ENCODE results near the gene PSD.

Gene PSD

DNA sequence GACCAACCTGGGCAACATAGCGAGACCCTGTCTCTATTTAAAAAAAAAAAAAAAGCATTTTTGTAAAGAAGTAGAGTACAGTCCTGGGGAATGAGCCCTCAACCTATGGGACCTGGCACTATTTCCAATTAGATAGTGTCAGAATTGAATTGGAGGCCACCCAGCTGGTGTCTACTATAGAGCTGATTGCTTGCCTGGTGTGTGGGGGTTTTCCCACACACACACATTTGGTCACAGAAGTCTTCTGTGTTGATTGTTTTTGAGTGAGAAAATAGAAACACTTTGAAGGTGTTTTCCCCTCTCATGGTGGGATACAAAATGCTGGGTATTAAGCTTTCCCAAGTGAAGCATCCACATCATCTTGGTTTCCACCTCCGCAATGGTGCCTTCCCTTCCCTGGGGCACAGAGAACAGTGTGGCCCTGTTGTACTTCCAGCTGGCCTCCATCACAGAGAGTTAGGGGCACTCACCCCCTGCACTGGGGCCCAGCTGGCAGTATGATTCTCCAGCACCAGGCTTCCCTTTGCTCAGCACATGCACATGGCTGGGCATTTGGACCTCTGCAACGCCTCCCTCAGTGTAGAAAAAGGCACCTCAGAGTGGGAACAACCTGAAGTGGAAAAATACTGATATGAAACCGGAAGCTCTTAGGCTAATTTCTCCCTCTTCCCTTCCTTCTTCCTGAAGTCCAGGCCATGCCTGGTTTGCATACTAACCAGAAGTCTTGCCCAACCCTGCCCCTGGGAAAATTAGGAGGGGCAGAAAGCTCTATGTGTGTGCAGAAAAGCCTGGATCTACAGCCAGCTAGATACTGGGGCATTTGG is 33.8 kb downstream of the PSD start:
- H3K4me3 ChIP-seq (ENCODE audit: low read depth, low read length) = no peak overlapping the region
- DNase-seq (ENCODE audit: low read depth) = peak; percentile 55
- TF ChIP-seq, protein P1, sequence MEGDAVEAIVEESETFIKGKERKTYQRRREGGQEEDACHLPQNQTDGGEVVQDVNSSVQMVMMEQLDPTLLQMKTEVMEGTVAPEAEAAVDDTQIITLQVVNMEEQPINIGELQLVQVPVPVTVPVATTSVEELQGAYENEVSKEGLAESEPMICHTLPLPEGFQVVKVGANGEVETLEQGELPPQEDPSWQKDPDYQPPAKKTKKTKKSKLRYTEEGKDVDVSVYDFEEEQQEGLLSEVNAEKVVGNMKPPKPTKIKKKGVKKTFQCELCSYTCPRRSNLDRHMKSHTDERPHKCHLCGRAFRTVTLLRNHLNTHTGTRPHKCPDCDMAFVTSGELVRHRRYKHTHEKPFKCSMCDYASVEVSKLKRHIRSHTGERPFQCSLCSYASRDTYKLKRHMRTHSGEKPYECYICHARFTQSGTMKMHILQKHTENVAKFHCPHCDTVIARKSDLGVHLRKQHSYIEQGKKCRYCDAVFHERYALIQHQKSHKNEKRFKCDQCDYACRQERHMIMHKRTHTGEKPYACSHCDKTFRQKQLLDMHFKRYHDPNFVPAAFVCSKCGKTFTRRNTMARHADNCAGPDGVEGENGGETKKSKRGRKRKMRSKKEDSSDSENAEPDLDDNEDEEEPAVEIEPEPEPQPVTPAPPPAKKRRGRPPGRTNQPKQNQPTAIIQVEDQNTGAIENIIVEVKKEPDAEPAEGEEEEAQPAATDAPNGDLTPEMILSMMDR (conservative IDR thresholded peaks at IDR 0.05; ENCODE audit: low read depth, low read length) = no peak

DNA sequence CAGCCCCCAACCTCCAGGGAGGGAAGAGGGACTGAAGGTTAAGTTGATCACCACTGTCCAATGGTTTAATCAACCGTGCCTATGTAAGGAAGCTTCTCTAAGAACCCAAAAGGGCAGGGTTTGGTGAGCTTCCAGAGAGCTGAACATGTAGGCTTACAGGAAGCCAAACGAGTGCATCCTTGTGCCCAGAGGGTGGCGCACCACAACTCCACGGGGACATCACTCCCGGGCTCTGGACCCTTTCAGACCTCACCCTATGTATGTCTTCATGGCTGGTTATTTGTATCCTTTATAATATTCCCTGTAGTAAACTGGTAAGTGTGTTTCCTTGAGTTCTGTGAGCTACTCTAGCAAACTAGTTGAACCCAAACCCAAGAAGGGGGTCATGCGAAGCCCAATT is 34.5 kb downstream of the PSD start:
- H3K4me3 ChIP-seq (ENCODE audit: low read depth, low read length) = no peak overlapping the region
- TF ChIP-seq, protein P1 (conservative IDR thresholded peaks at IDR 0.05; ENCODE audit: low read depth, low read length) = peak; percentile 46
- DNase-seq (ENCODE audit: low read depth) = peak; percentile 38

DNA sequence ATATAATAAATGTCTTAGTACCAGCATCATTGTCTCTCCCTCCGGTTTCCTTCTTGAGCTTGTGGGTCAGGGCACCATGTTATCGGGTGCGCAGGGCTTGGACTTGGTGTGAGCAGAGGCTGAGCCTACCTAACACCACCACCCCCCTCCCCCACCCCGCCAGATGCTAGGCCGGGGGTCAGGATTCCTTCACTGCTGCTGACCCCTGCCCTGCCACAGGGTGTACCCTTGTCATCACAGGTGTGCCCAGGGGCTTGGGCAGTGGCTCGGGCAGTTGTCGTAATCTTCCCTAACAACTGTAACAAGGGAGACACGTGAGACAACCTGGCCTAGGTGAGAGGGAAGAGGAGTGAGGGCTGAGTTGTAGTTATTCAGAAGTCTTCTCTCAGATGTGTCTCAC is 35.7 kb downstream of the PSD start:
- no peak for DNase-seq (ENCODE audit: low read depth)
- no peak overlapping the region for H3K4me3 ChIP-seq (ENCODE audit: low read depth, low read length)
- TF ChIP-seq, protein P1 (conservative IDR thresholded peaks at IDR 0.05; ENCODE audit: low read depth, low read length) = no peak

DNA sequence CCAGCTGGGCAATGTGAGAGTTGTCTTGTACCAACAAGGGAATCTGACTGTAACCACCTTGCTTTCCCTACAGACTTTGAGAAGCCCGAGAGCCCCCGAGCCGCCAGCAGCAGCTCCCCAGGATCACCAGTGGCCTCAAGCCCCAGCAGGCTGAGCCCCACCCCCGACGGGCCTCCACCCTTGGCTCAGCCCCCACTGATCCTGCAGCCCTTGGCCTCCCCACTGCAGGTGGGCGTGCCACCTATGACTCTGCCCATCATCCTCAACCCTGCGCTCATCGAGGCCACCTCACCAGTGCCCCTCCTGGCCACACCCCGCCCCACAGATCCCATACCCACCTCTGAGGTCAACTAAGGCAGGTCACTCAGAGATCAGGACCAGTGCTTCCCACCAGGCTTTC is 36.6 kb downstream of the PSD start:
- DNase-seq (ENCODE audit: low read depth) = no peak
- no peak overlapping the region for H3K4me3 ChIP-seq (ENCODE audit: low read depth, low read length)
- TF ChIP-seq, protein P1 (conservative IDR thresholded peaks at IDR 0.05; ENCODE audit: low read depth, low read length) = no peak

DNA sequence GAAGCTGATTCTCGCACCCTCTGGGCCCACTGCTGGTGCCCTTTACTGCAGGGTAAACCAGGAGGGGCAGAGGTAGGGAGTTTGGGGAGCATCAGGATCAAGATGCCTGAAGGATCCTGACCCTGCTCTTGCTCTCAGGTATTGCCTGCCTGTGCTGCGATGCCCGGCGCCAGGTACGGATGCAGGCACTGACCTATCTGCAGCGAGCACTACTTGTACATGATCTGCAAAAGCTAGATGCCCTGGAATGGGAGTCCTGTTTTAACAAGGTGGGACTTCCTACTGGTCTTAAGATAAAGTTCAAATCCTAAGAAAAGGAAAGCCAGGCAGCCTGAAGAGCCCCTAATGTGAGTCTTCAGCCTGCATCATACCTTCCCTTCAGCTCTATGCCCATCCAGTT is 39.2 kb downstream of the PSD start:
- H3K4me3 ChIP-seq (ENCODE audit: low read depth, low read length) = no peak overlapping the region
- no peak for DNase-seq (ENCODE audit: low read depth)
- TF ChIP-seq, protein P1 (conservative IDR thresholded peaks at IDR 0.05; ENCODE audit: low read depth, low read length) = no peak

DNA sequence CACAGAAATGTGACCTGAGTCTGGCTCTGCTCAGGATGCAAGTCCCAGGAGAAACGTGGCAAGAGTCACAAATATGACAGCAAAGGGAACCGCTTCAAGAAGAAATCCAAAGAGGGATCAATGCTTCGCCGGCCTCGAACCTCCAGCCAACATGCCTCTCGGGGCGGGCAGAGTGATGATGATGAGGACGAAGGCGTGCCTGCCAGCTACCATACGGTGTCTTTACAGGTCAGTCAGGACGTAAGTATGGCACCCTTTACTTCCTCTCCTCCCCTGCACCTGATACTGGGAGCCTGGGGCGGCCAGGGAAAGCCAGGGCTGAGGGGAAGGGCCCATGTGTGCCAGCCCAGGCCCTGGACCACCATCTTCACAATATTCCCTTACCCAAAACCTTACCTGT is 41.7 kb downstream of the PSD start:
- TF ChIP-seq, protein P1 (conservative IDR thresholded peaks at IDR 0.05; ENCODE audit: low read depth, low read length) = no peak
- no peak for DNase-seq (ENCODE audit: low read depth)
- H3K4me3 ChIP-seq (ENCODE audit: low read depth, low read length) = no peak overlapping the region

DNA sequence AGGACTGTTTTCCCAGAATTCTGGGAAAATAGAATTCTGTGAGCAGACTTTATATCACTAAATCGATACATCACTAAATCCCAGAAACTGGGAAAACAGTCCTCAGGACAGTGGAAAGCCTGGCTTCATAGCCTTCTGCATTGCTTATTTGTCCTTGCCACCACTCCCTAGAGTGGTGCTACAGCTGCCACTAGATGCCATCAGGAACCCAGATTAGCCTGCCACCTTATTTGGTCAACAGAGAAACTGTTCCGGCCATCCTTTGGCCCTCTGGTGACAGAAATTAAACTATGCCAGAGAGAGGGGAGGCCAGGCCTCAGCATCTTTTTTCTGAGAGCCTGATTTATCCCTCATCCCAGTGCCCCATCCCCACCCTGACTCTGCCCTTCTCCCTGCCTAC is 42.7 kb downstream of the PSD start:
- no peak overlapping the region for H3K4me3 ChIP-seq (ENCODE audit: low read depth, low read length)
- TF ChIP-seq, protein P1 (conservative IDR thresholded peaks at IDR 0.05; ENCODE audit: low read depth, low read length) = no peak
- no peak for DNase-seq (ENCODE audit: low read depth)
